Stimulated activated CD4-positive, alpha-beta T cell treated with anti-CD3 and anti-CD28 coated beads, Interleukin-2, amount 100 ng/mL, for 4 hours (primary cell): ENCODE results near the gene WDCP.
"Not testable (repeated sequence)": the region's sequence is repeated elsewhere in the genome, so short reads cannot be mapped to it uniquely, and the experiment has no call there.

Experiments used
- DNase-seq: peaks from one replicate; pipeline ENCODE4 v3.0.0-alpha.2; 2020; ENCODE audit warnings: low read depth

Gene WDCP, protein sequence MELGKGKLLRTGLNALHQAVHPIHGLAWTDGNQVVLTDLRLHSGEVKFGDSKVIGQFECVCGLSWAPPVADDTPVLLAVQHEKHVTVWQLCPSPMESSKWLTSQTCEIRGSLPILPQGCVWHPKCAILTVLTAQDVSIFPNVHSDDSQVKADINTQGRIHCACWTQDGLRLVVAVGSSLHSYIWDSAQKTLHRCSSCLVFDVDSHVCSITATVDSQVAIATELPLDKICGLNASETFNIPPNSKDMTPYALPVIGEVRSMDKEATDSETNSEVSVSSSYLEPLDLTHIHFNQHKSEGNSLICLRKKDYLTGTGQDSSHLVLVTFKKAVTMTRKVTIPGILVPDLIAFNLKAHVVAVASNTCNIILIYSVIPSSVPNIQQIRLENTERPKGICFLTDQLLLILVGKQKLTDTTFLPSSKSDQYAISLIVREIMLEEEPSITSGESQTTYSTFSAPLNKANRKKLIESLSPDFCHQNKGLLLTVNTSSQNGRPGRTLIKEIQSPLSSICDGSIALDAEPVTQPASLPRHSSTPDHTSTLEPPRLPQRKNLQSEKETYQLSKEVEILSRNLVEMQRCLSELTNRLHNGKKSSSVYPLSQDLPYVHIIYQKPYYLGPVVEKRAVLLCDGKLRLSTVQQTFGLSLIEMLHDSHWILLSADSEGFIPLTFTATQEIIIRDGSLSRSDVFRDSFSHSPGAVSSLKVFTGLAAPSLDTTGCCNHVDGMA

DNA sequence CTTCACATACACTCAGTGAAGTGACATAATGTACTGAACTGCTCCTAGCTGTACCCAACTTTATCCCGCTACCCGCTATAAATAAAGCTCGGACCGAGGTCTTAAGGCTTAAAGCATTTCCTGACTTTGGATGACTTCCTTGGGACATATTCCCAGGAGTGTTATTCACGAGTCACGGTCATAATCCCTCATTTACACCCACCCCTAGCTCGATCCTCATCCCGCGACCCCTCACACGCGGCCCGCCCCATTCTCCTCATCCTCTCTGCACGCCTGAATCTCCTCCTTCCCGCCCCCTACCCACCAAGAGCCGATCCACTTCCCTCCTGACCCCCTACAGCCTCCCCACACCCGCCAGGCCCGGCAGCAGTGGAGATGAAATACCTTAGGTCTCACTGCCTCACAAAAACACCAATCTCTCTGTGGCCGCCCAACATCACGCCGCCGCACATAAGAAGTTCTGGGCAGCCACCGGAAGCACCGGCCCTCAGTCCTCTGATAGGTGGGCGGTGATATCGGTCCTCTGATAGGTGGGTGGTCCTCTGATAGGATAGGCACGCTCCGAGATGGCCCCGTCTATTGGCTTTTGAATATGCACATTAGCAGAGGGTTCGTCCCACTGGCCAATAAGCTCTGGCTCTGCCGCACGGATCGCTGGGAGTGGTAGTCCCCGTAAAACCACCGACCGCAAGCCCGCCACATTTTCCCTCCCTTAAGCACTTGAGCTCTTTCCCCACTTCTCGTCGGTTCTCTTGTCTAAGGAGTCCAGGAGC, at the start of gene WDCP:
WDCP (minus strand) TSS at position 462 of the 773 bp plus-strand sequence. CDS start 7,897 bp downstream, outside the sequence.
- DNase-seq, result peak; percentile 89

DNA sequence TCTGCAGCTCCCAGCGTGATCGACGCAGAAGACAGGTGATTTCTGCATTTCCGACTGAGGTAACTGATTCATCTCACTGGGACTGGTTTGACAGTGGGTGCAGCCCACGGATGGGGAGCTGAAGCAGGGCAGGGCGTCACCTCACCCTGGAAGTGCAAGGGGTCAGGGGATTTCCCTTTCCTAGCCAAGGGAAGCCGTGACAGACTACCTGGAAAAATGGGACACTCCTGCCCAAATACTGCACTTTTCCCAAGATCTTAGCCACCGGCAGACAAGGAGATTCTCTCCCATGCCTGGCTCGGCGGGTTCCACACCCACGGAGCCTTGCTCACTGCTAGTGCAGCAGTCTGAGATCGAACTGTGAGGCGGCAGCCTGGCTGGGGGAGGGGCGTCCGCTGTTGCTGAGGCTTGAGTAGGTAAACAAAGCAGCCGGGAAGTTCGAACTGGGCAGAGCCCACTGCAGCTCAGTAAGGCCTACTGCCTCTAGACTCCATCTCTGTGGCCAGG, 48.0 kb upstream of the WDCP start:
- DNase-seq, result not testable (repeated sequence)

- not testable (repeated sequence) for DNase-seq
Observed at GRCh38 chr2:24093270-24093669, 46.1 kb upstream of the WDCP start.

DNA sequence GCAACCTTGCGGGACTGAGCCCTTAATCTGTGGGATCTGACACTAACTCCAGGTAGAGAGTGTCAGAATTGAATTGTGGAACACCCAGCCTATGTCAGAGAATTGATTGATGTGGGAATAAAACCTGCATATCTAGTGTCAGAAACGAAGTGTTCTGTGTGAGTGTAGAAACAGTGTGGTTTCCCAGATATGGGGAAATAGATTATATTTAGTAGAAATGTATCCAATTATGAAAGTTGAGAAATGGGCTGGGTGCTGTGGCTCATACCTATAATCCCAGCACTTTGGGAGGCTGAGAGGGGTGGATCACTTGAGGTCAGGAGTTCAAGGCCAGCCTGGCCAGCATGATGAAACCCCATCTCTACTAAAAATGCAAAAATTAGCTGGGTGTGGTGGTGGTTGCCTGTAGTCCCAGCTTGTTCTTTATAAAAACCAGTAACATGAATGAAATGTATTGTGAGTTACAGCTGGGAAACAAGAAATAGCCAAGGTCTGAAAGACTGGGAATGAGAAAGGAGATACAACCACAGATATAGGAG, 41.7 kb upstream of the WDCP start:
- no peak for DNase-seq

DNA sequence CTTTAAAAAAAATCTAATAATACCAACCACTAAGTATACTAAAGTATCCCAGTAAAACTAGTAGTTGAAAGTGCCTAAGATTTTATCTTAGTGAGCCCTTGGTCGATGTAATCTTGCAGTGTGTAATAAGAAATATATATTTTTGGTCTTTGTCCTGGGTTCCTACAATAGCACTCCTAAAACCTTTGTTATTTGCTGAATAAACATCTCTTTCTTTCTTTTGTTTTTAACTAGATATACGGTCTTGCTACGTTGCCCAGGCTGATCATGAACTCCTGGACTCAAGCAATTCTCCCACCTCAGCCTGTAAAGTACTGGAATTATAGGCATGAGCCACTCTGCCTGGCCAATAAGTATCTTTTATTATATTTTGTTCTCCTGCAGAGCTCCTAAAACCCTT, 39.8 kb upstream of the WDCP start:
- no peak for DNase-seq

DNA sequence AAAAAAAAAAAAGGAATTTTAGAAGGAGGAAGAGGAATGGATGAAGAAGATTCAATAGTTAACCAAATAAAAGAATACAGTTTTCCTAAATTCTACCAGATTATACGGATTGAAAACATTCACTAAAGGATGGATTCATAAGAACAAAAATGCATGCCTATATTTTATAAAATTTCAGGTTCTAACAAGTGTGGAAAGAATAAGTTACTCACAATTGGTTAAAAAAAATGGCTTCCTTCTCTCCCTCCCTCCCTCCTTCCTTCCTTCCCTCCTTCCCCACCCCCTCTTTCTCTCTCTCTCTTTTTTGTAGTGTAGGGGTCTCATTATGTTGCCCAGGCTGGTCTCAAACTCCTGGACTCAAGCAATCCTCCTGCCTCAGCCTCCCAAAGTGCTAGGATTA, 39.0 kb upstream of the WDCP start:
- DNase-seq, result no peak

GRCh38 chr2:24085200-24085489, 38.0 kb upstream of the WDCP start:
- DNase-seq, result no peak

DNA sequence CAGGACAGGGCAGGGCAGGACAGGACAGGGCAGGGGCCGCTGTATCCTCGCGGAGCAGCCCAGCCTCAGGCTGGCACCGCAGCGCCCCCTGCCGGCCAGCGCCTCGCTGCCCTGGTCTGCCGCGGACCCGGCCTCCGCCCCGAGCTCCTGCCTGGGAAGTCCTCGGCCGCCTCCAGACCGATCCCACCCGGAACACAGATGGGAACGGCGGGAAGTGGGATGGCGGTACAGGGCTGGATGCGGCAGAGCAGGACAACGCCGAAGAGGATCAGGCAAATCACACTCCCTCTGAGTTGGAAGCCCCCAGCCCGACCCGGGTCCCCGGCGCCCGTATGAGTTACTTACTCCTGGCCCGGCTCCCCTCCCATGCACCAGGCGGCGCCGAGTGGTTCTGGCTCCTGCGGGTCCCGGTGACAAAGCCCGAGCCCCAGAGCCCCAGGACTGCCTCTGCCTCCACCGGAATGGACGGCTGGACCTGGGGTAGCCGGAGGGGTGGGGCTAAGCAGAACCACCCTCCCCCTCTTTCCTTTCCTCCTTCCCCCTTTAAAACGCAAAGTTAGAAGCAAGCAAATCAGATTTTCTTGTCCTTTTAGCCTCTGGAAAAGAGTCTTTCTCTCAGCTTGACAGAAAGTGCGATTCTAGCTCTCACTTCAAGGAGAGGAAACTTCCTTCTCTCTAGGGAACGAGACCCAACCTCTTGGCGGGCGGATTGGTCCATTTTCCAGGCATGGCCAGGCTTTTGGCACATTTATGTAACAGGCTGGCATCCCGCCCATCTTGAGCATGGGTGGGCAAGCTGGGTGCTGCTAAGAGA, 37.4 kb upstream of the WDCP start, which contains the start of gene TP53I3:
TP53I3 (minus strand) TSS at position 449 of the 814 bp plus-strand sequence. CDS start 508 bp downstream, outside the sequence.
- peak; percentile 70 for DNase-seq

- DNase-seq, result peak; percentile 16
Observed at GRCh38 chr2:24083567-24084385, 36.6 kb upstream of the WDCP start.

DNA sequence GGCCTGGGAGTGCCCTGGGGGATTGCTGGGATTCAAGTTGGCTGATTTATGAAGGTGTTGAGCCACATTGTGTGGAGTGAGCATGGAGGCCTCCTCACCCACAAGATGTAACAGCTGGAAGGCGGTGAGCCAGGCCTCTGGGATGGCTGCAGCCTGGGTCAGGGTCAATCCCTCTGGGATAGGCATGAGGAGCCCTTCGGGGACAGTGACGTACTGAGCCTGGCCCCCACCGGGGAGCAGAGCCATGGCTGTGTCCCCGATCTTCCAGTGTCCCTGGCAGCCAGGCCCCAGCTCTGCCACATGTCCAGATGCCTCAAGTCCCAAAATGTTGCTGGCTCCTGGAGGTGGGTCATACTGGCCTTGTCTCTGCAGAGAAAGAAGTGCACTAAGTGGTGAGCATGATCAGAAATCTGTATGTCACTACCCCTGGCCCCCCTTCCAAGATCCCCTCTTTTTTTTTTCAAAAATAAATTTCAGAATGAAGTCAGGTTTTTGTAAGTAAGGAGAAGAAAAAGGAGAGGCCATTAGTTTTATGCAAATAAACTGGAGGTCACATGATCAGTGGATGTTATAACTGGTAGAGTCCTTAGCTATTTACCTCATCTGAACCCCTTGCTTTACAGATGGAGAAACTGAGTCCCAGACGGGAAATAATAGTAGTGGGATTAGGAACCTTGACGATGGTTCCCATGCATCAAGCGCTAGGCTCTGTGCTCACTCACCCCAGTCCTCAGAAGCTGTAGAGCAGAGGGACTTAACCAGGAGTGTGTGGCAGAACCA, 35.8 kb upstream of the WDCP start:
- DNase-seq, result no peak

DNA sequence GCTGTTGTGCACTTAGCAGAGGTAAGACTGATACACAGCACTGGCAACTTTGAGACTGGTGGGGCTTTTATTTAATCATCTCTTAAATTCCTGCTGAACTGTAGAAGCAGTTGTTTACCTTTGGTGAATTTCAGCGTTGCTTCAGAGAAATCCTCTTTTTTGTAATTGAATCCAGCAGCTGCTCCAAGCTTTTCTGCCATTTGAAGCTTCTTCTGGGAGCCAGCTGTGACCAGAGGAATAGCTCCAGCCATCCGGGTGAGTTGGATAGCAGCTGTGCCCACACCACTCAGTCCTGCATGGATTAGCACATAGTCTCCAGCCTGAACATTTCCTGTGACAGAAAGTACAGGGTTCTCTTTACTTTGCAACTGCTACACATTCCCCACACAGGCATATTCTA, 33.5 kb upstream of the WDCP start:
- DNase-seq, result no peak

- no peak for DNase-seq
Observed at GRCh38 chr2:24077879-24078278, 30.7 kb upstream of the WDCP start.

DNA sequence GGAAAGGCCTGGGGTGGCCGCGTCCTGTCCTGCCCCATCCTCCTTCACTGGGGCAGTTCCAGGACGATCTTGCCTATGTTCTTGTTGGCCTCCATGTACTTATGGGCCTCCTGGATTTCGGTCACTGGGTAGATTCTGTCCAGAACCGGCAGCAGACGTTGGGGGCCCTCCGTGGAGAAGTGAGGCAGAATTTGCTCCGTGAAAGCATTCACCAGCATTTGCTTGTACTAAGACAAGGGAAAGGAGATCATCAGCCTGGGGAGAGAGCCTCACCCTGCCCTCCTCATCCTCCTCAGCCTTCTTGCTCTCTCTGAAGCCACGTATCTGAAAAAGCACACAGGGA, 30.3 kb upstream of the WDCP start:
- DNase-seq, result no peak

- DNase-seq, result no peak
Observed at GRCh38 chr2:24076849-24077534, 29.8 kb upstream of the WDCP start.

DNA sequence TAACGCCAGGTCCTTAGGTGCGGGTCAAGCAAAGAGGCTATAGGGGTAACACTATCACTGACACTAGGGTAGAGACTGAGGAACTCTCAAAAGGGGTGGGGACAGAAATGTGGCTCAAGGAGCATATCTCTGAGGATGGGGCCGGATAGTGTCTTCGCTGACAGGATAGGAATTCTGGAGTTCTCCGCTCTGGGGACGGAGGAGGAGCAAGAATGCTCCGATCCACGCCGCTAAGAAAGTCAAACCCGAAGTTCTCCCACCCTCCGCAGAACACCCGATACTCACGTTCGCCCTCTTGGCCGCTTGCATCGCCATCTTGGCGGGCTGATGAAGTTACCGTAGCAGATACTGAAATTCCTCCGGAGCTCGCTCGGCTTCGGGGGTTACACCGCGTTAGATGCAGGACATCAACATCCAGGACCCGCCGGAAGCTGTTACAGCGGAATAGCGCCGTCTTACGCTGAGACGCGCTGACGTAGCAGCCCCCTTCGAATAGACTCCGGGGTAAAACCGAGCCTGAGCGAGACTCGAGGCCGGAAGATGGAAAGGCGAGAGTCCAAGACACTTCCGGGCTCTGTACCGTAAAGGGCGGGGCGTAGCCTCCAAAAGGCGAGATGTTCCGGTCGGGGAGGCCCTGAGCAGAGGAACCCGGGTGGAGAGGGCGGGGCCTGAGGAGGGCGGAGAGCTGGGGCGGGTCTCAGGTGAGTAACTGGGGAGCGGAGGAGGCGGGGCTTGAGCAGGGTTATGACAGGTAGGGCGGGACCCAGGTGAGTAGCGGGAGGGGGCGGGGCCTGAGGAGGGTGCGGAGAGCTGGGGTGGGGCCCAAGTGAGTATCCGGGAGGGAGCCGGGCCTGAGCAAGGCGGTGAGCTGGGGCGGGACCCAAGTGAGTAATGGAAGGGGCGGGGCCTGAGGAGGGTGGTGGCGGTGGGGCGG, 29.0 kb upstream of the WDCP start, which contains the start of gene SF3B6:
SF3B6 (minus strand) TSS at position 412 of the 934 bp plus-strand sequence; CDS start at position 315, 97 bp downstream.
- peak; percentile 100 for DNase-seq

GRCh38 chr2:24075259-24075658, 28.1 kb upstream of the WDCP start:
- no peak for DNase-seq

- no peak for DNase-seq
Observed at GRCh38 chr2:24073816-24074215, 26.6 kb upstream of the WDCP start.

GRCh38 chr2:24072259-24072658, 25.1 kb upstream of the WDCP start:
- DNase-seq, result no peak
